ENCODE measurements around the gene CPN1. TPM values are rescaled to one million over a fixed set of nuclear protein-coding genes. Genes with fewer than 3 reads are reported as not detected.
"Not testable (repeated sequence)": the region's sequence is repeated elsewhere in the genome, so short reads cannot be mapped to it uniquely, and the experiment has no call there.

CPN1 gene
- total RNA-seq, 4 donors from 2014 or later = not detected

- no peaks in the 10 kb centered on the region for H3K9me3 ChIP-seq
- no peaks in the 10 kb centered on the region for H3K27me3 ChIP-seq
- peak overlapping the region in 3 of 4 donors; percentile 5 to 53 (median 17) for H3K27ac ChIP-seq
- H3K4me1 ChIP-seq = peaks cover 0 to 6% (median 0%) of the 10 kb centered on the region in 4 donors
- peak in 2 of 3 donors; percentile 35 to 56 for DNase-seq
- H3K4me3 ChIP-seq = no peak overlapping the region
- TF ChIP-seq CTCF (IDR thresholded peaks at IDR 0.05) (no peak), POLR2A (IDR thresholded peaks at IDR 0.05) (no peak)
- H3K36me3 ChIP-seq = no peaks in the 10 kb centered on the region
Measured at GRCh38 chr10:100014071-100014762, 67.5 kb downstream of the CPN1 start.

GRCh38 chr10:100013621-100014020, 68.0 kb downstream of the CPN1 start:
- peaks cover 0 to 11% (median 4%) of the 10 kb centered on the region in 4 donors for H3K4me1 ChIP-seq
- DNase-seq = no peak
- no peaks in the 10 kb centered on the region for H3K27me3 ChIP-seq
- H3K36me3 ChIP-seq = no peaks in the 10 kb centered on the region
- H3K4me3 ChIP-seq = no peak overlapping the region
- no peak for TF ChIP-seq CTCF (IDR thresholded peaks at IDR 0.05)
- no peak for TF ChIP-seq POLR2A (IDR thresholded peaks at IDR 0.05)
- peak overlapping the region in 3 of 4 donors; percentile 5 to 53 (median 17) for H3K27ac ChIP-seq
- H3K9me3 ChIP-seq = no peaks in the 10 kb centered on the region

- not testable (repeated sequence) for H3K4me3 ChIP-seq, H3K36me3 ChIP-seq, DNase-seq, H3K27me3 ChIP-seq, H3K27ac ChIP-seq, H3K9me3 ChIP-seq
- H3K4me1 ChIP-seq = peaks cover 0 to 28% (median 5%) of the 10 kb centered on the region in 4 donors
Measured at GRCh38 chr10:100011906-100012305, 69.8 kb downstream of the CPN1 start.

GRCh38 chr10:100009793-100010676, 71.6 kb downstream of the CPN1 start, which contains the start of gene DNMBP:
DNMBP (minus strand) TSS chr10:100009947; CDS start chr10:99972124, 37,823 bp downstream.
- DNase-seq = peak; percentile 78 to 92 (median 91)
- Histone ChIP-seq H3K27ac (peak within 1 kb of the TSS; percentile 69 to 96 (median 80)), H3K4me1 (peaks cover 0 to 39% (median 5%) of the 10 kb centered on the region in 4 donors), H3K27me3 (no peaks in the 10 kb centered on the region), H3K36me3 (no peaks in the 10 kb centered on the region), H3K9me3 (no peaks in the 10 kb centered on the region), H3K4me3 (peak within 1 kb of the TSS; percentile 73 to 94 (median 87))
- TF ChIP-seq POLR2A (IDR thresholded peaks at IDR 0.05) = peak in 1 of 2 donors; percentile 43
- TF ChIP-seq CTCF (IDR thresholded peaks at IDR 0.05) = peak; percentile 41 to 77 (median 63)

- peaks cover 0 to 37% (median 5%) of the 10 kb centered on the region in 4 donors for H3K4me1 ChIP-seq
- TF ChIP-seq POLR2A (IDR thresholded peaks at IDR 0.05) (no peak), CTCF (IDR thresholded peaks at IDR 0.05) (peak in 5 of 6 experiments; percentile 31 to 55 (median 41))
- DNase-seq = peak; percentile 69 to 85 (median 82)
Measured at GRCh38 chr10:100009283-100009792, 72.3 kb downstream of the CPN1 start.

More at GRCh38 chr10:100009283-100009792, 72.3 kb downstream of the CPN1 start:
- no peaks in the 10 kb centered on the region for H3K9me3 ChIP-seq
- no peaks in the 10 kb centered on the region for H3K27me3 ChIP-seq
- peak overlapping the region; percentile 73 to 94 (median 87) for H3K4me3 ChIP-seq
- H3K36me3 ChIP-seq = no peaks in the 10 kb centered on the region
- H3K27ac ChIP-seq = peak overlapping the region; percentile 69 to 96 (median 80)
